ENCODE measurements around the gene FARSB.

GRCh38 chr2:222532315-222532714 lies 123.6 kb downstream of the FARSB start:
- TF ChIP-seq POLR2AphosphoS5 (IDR thresholded peaks at IDR 0.05; ENCODE audit: insufficient read depth in 1 of 2, low read depth in 1 of 2) = peak; percentile 36 to 59
- no peak for TF ChIP-seq CTCF (IDR thresholded peaks at IDR 0.05)

All from vagina (tissue), 2 donors.